ENCODE results near the gene FAM219A.

The FAM219A gene, protein sequence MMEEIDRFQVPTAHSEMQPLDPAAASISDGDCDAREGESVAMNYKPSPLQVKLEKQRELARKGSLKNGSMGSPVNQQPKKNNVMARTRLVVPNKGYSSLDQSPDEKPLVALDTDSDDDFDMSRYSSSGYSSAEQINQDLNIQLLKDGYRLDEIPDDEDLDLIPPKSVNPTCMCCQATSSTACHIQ

DNA sequence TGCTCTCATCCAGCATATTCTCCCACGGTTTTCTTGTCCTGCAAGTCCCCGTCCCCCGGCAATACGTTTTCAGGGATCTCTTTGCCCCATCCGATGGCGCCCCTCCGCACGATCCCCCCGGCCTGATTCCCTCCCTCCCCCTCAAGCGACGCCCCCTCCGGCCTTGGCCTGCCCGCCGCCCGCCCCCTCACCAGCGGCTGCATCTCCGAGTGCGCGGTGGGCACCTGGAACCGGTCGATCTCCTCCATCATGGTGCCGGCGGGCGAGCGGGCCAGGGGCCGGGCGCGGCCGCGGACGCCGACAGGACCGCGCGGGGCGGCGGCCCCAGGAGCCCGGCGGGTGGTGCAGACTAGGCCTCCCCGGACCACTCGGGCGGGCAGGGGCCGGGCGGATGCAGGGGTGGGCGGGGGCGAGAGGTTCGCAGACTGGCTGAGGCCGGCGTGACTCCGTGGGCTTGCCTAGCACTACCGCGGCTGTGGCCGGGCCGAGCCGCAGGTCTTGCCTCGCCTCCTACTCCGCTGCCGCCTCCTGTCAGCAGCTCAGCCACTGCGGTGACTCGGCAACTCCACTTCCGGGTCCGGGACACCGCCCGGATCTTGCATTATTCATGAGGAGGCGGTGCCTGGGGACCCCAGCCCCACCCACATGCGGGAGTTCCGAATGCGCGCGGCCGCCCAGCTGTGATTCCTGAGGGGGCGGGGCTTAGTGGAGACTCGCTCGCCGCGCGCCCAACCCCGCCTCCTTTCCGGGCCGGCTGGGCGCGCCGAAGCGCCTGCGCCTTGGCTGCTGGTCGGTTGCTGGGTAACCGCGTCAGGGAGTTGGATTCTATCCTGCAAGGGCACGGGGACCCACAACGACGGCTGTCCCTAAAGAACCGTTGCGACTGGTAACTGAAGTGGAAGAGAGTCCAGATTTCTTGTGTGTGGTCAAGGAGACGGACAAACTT is at the start of gene FAM219A, which contains the start of gene DNAI1:
Gene FAM219A (minus strand): TSS at position 558 of the 946 bp plus-strand sequence. CDS start 307 bp downstream, at position 251.
Gene DNAI1 (plus strand): TSS at position 793 of the 946 bp plus-strand sequence. CDS start 201 bp downstream, outside the sequence.
- peak; percentile 96 to 97 for DNase-seq (ENCODE audit: low read depth in 2 of 2, low spot score in 1 of 2)

DNA sequence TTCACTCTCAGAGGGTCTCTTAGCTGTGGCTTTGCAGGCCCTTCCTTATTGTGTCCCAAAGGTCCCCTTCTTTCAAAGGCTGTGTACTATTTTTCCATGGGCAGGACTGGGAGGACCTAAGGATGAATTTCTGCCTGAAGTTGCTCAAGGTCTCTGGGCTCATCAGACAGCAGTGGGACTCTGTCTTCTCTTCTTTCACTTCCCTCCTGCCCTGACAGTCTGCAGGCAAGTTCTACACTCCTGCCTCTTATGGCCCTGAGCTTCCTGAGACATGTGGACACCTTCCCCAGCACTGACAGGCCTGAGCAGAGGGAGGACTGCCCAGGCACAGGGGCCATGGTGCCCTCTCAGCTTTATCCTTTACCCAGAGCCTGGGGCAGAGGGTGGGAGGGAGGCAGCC is 49.6 kb upstream of the FAM219A start:
- DNase-seq (ENCODE audit: low read depth in 2 of 2, low spot score in 1 of 2), result no peak

DNA sequence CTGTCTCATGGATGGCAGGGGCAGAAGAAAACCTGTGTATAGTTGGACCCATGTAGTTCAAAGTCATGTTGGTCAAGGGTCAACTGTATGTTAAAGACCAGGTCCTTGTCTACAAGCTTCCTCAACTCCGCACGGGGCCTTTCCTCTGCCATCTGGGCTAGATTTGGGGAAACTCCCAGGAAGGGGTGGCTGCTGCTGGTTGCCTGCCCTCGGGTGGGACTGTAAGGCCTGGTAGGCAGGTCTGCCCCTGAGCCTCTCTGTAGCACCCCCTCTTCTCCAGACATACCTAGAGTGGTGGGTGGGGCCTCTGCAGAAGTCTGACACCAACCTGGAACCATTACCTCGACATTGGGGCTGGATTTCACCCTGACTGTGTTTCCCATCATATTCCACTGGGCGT is 49.2 kb upstream of the FAM219A start:
- no peak for DNase-seq (ENCODE audit: low read depth in 2 of 2, low spot score in 1 of 2)

DNA sequence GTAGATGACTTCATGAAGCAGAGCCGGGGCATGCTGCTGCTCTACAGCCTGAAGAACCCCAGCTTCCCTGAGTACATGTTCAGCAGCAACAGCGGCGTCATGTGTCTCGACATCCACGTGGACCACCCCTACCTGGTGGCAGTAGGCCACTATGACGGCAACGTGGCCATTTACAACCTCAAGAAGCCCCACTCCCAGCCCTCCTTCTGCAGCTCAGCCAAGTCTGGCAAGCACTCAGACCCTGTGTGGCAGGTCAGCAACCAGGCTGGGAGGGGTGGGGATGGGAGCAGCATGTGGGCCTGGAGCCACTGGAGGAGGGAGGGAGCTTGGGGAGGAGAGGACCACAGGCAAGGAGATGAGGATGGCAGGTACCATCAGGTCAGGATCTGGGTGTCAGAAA is 48.3 kb upstream of the FAM219A start:
- no peak for DNase-seq (ENCODE audit: low read depth in 2 of 2, low spot score in 1 of 2)

DNA sequence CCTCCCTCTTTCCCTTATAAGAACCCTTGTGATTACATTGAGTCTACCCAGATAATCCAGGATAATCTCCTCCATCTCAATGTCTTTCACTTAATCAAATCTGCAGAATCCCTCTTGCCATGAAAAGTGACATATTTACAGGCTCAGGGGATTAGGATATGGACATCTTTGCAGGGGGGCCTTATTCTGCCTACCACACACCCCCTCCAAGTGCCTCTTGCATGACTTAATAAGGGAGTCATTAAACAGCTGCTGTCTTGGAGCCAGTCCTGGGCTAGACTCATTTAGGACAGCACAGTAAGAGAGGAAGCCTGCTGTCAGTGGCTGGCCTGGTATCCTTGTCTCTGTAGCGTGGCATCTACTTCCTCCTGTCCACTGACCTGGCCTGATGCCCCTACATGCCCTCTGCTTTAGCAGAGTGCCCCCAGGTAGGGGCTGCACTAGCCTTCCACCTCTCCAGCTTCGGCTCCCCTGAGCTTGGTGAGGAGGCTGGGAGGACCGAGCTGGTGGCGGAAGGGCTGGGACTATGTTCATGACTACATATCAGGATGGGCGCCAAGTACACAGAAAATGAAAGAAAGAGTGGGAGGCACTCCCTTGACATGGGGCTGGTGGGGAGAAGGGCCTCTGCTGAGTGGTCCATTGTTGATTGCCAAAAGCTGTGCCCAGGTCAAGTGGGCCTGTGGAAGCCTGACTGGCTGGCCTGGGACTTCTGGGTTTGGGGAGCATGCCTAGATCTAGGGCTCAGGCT is 47.2 kb upstream of the FAM219A start:
- no peak for DNase-seq (ENCODE audit: low read depth in 2 of 2, low spot score in 1 of 2)

DNA sequence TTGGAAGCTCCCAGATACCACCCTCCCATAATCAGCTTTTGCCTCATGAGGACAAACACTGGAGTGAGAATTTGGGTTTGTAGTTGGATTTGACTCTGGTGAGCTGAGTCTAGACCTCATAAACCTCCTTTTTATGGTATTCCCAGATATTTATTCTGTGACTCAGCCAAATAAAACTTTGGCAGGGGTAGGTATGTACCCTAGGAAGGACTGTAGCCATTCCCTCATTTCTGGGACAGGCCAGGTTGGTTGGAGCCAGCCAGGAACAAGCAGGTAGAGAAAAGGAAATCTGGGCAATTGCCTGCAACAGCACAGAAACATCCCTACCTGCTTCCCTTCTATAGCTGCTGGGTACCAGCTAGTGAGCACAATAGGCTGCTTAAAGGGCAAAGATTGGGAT is 45.0 kb upstream of the FAM219A start:
- no peak for DNase-seq (ENCODE audit: low read depth in 2 of 2, low spot score in 1 of 2)

DNA sequence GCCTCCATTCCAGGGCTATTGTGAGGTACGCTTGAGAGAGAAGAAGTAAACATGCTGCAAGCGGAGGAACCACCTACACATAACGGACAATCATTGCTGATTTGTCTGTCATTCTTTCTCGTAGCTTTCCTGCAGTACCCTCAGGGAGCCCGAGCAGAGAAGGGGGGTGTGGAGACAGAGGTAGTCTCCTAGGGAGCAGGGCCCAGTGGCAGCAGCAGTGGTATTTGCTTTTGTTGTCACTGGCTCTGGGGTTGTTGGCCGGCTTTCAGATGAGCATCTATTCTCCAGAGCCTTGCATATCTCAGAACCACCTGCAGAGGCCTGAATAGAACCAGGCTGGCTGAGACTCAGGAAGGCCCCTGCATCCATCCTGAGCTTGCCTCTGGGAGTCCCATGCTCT is 44.5 kb upstream of the FAM219A start:
- DNase-seq (ENCODE audit: low read depth in 2 of 2, low spot score in 1 of 2), result no peak

DNA sequence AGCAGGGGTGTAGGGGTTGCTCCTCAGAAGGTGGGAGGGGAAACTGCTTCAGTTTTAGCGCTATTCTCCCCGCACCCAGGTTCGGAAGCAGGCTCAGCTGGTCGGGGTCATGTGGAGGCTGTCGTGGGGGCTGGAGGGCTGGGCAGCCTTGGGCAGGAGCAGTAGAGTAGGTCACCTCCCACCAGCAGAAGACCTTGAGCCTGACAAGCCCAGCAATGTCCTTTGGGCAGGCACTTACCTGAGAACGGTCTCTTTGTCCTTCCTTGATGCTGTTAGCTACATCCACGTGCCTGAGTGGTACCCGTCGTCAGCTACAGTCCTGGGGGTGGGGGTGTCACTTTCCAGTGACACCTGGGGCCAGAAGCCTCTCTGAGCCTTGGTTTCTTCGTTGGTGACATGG is 44.1 kb upstream of the FAM219A start:
- no peak for DNase-seq (ENCODE audit: low read depth in 2 of 2, low spot score in 1 of 2)

DNA sequence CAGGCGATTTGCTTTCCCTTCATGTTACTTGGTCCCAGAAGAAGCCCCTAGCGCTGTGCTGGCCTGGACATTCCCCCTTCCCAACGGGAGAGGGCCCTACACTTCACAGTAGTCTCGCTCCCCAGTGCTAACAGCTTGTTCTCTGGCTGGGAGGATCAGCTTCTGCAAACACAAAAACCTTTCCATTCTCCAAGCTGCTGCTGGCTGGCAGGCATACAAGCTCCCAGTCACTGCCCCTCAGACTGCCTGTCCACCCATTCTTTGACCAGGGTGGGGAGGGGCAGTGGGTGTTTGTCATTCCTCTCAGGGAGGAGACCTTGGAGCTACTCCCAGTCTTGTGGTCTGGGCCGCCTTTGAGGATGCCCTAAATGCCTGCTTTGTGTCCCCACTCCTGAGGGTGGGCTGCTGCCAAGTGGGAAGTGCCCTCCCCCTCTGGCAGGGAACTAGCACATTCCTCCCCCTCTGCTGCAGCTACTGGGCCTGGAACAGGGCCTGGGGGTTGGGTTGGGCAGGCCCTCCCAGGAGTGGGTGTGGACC is 43.6 kb upstream of the FAM219A start:
- no peak for DNase-seq (ENCODE audit: low read depth in 2 of 2, low spot score in 1 of 2)

DNA sequence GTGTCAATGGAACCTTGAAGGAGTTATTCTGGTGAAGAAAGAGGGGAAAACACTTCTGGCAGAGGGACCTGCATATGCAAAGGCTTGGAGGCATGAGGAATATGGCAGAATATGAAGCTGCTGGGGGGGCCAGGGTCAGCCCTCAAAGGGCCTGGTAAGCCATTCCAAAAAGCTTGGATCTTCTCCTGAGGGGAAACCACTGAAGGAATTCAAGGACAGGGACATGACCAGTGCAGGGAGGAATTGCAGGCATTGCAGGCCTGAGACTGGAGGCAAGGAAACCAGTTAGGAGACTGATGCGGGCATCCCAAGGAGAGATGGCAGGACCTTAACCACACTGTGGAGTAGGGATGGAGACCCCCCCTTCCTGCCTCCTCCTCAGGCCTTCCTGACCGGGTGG is 43.0 kb upstream of the FAM219A start:
- no peak for DNase-seq (ENCODE audit: low read depth in 2 of 2, low spot score in 1 of 2)

DNA sequence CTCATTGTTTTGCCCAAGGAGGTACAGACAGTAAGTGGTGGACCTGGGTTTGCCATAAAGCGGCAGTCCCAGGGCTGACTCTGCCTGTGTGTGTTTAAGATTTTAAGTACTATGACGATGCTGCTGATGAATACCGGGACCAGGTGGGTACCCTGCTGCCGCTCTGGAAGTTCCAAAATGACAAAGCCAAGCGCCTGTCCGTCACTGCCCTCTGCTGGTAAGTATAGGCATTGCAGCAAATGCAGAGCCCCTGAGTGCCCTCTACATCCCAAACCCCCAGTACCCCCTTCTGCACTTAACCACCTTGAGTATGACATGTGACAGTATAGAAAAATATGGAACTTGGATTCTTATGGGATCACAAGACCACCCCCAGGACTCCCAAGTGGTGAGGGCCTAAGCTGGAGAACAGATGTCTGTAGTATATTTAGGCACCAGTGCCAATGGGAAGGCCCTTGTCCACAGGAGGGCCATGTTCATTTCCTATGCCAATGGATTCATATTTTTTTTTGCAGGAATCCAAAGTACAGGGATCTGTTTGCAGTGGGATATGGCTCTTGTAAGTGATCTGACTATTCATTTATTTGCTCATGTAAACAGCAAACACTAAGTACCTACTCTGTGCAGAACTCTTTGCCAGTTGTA is 42.4 kb upstream of the FAM219A start:
- peak; percentile 42 to 79 for DNase-seq (ENCODE audit: low read depth in 2 of 2, low spot score in 1 of 2)

DNA sequence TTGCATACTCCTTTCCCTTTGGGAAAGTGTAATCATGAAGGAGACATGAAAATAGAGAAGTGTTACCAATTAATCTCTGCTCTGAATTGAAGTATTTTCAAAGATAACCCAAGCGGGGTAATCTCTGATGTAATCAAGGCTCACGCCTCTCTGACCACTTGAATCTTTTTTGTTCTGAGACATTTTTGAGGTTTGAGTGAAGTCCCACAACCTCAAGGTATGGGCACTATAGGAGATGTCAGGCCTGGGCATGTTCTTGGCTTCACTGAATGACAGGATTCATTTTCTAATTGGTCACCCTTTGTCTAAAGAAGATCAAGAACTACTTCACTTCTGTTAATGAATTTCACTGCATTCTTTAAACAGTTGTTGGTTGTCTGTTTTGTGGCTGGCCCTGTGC is 40.7 kb upstream of the FAM219A start:
- DNase-seq (ENCODE audit: low read depth in 2 of 2, low spot score in 1 of 2), result no peak

DNA sequence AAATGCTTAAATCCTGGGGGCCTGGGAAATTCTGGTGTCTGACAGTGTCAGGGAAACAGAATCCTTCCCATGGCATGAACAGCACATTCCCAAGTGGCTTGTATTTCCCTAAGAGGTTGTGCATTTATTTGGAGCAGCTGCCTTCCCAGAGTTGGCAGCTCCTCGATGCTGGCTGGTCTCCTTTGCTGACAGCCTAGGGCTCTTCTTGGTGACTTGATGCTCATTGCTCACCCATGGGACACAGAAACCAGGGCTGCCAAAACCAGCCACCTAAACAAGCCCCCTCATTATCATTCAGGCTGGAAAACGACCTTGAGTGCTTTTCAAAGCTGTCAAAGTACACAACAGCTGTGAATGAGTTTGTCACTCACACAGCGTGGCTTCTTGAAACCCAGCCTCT is 40.2 kb upstream of the FAM219A start:
- no peak for DNase-seq (ENCODE audit: low read depth in 2 of 2, low spot score in 1 of 2)

DNA sequence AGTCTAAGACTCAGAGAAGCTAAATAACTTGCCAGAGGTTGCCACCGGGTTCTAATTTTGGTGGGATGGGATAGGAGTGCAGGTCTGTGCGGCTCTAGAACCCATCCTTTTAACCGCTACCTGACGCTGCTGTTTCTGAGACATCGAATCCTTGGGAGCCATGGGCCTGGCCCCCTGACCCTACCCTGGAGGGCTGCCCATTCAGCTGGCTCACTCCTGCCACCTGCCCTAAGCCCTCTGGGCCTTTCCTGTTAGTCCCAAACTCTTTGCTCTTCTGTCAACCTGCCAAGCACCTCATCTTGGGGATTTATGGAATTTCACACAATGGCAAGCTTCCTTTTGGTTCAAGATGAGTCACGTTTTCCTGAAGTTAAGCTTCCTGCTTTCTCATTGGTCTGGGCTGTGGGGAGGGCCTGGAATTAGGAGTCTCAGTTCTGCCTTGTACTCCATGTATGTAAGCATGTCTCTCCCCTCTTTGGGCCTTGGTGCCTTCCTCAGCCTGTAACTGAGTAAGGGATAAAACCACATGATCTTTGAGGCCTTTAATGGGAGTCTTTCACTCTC is 37.9 kb upstream of the FAM219A start:
- no peak for DNase-seq (ENCODE audit: low read depth in 2 of 2, low spot score in 1 of 2)

DNA sequence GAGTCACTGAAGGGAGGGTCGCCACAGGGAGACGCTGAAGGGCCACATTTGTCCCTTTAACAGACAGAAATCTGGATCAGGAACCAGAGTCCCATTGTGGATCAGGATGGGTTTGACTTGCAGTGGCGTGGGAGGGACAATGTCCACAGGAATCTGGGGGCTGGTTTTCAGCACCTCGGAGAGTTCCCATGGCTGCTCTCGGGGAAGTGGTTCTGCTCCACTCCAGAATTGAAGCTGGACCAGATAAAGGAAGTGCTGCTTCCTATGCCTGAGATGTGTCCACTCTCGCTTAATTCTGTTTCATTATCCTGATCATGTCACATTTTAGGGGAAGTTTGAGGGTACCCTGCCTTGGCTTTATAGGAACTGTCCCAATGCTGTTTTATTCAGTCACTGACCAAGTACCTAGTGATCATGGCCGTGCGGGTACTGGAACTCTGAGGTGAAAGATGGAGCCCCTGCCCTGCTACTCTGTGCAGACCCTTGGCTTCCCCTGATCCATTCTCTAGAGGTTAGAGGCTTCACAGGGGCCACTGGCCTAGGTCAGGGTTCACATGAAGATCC is 35.7 kb upstream of the FAM219A start:
- DNase-seq (ENCODE audit: low read depth in 2 of 2, low spot score in 1 of 2), result no peak

DNA sequence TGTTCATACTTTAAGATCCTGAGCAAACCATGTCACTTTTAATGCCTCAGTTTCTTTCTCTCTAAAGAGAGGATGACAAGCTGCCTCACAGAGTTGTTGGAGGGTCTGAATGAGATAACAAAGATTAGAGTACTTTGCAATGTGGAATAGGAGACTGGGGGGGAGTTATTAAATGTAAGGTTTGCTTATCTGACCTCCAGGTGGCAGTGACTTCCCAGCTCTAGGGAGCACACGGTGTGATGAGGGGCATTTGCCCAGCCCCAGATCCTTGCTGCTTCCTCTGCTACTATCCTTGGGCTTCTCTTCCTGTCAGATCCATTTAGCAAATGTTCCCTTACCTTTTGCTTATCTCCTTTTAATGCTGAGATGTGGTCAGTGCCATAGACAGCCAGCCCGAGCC is 33.7 kb upstream of the FAM219A start:
- no peak for DNase-seq (ENCODE audit: low read depth in 2 of 2, low spot score in 1 of 2)

DNA sequence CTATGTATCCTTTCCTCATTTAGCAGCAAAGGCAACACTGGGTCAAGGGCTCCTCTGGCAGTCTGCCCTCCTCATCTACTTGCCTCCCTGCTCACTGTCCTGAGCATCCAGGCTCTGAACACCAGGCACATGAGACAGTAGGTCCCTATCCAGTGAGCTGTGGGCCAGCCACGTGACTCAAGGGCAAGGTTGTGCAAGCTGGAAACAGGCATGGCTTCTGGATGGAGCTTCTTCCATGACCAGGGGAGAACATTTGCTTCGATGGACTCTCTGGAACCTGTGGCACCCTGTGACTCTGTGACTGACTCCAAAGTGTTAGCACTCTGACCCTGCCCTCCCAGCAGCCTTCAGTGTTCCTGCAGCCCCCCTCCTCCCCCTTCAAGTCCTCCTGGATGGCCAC is 33.2 kb upstream of the FAM219A start:
- no peak for DNase-seq (ENCODE audit: low read depth in 2 of 2, low spot score in 1 of 2)

DNA sequence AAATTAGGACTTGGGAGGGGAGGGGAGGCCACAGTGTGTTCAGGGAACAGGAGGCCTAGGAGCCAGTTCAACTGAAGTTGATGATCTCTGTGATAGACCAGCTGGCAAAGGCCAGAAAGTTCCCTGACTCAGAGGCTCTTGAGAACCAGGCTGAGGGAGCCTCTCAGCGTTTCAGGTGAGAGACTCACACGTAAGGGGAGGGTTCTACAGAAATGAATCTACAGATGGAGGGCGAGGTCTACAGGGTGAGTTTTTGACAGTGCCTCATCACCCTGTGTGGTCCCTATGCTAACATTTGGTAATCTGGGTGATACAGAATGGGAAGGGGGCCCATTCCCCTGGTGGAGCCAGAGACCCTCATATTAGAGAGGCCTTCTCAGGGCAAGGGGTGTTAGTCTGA is 32.4 kb upstream of the FAM219A start:
- no peak for DNase-seq (ENCODE audit: low read depth in 2 of 2, low spot score in 1 of 2)

DNA sequence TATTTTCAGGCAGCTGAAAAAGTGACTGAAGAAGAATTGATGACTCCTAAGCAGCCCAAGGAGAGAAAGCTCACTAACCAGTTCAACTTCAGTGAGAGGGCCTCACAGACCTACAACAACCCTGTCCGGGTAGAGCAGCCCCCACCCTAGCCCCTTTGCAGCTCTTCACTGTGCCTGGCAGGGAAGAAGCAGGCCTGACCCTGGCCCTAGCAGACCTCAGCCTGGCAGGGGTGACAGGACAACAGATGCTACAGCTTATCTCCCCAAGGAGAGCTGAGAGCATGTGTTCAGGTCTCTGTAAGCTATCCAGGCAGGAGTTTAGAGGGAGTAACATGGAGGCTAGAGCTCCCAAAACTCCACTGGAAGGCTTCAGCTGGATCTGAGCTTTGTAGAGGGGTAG is 32.0 kb upstream of the FAM219A start:
- DNase-seq (ENCODE audit: low read depth in 2 of 2, low spot score in 1 of 2), result no peak

DNA sequence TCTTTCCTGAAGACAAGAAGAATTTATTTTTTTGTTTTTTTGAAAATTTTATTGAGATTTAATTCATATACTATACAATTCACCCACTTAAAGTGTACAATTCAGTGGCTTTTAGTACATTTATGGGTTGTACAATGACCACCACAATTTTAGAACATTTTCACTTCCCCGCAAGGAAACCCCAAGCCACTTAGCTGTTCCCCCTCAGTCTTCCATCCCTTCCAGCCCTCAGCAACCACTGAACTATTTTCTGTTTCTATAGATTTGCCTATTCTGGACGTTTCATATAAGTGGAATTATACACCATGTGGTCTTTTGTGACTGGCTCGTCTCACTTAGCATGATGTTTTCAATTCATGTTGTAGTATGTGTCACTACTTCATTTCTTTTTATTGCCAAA is 28.2 kb upstream of the FAM219A start:
- DNase-seq (ENCODE audit: low read depth in 2 of 2, low spot score in 1 of 2), result no peak
